Keratinocyte (primary cell): ENCODE measurements around the gene PARD3. TPM values are rescaled to one million over a fixed set of nuclear protein-coding genes. Genes with fewer than 3 reads are reported as not detected.

Experiments
- DNase-seq: peaks from one replicate; pipeline ENCODE4 v3.0.0-alpha.2; 2011; ENCODE audit warnings: low read depth, missing footprints, low spot score
- FAIRE-seq: peaks from 2 replicates; lab custom pipeline; 2011; peaks lifted over from hg19 to GRCh38; lab: Jason Lieb, UNC
- H2AFZ ChIP-seq: 2 replicates; pipeline ENCODE4 v1.6.0; 2012; ENCODE audit warnings: low read length, control low read depth, inconsistent platforms; ENCODE audit not compliant: control insufficient read depth
- H3K27ac ChIP-seq: 2 replicates; pipeline ENCODE4 v1.5.1; 2011; ENCODE audit warnings: low read length; ENCODE audit not compliant: control insufficient read depth, insufficient read depth
- H3K27me3 ChIP-seq: 3 replicates; pipeline ENCODE4 v1.6.0; 2011; ENCODE audit warnings: low read length; ENCODE audit not compliant: control insufficient read depth, insufficient read depth; ENCODE audit errors: extremely low read depth
- H3K36me3 ChIP-seq, 2 experiments: 2 replicates in 1 of 2; 3 replicates in 1 of 2; pipeline ENCODE4 v1.5.1; 2011; ENCODE audit warnings: low read length in 2 of 2, mild to moderate bottlenecking in 1 of 2; ENCODE audit not compliant: control insufficient read depth in 2 of 2, insufficient read depth in 2 of 2; ENCODE audit errors: extremely low read depth in 1 of 2
- H3K4me1 ChIP-seq: 3 replicates; pipeline ENCODE4 v1.5.1; 2011; ENCODE audit warnings: low read length; ENCODE audit not compliant: control insufficient read depth, insufficient read depth; ENCODE audit errors: extremely low read depth
- H3K4me2 ChIP-seq: 3 replicates; pipeline ENCODE4 v1.6.0; 2011; ENCODE audit warnings: low read depth, low read length; ENCODE audit not compliant: control insufficient read depth, insufficient read depth; ENCODE audit errors: extremely low read depth
- H3K4me3 ChIP-seq, 3 experiments: fragments of 200-600 bp in 1 of 3; sonication (generic) in 1 of 3; 2 replicates in 2 of 3; 3 replicates in 1 of 3; pipeline ENCODE4 v1.5.1; 2011 to 2016; ENCODE audit warnings: low read length in 3 of 3, mild to moderate bottlenecking in 3 of 3, control low read depth in 2 of 3, inconsistent platforms in 1 of 3, low read depth in 1 of 3, mixed read lengths in 1 of 3, mixed run types in 1 of 3, moderate library complexity in 1 of 3; ENCODE audit not compliant: control insufficient read depth in 2 of 3, insufficient read depth in 2 of 3; ENCODE audit errors: extremely low read depth in 1 of 3
- H3K79me2 ChIP-seq: 2 replicates; pipeline ENCODE4 v1.6.0; 2012; ENCODE audit warnings: low read length; ENCODE audit not compliant: control insufficient read depth, insufficient read depth
- H3K9ac ChIP-seq: 3 replicates; pipeline ENCODE4 v1.6.0; 2011; ENCODE audit warnings: low read length; ENCODE audit not compliant: control insufficient read depth, insufficient read depth; ENCODE audit errors: extremely low read depth
- H3K9me1 ChIP-seq: 3 replicates; pipeline ENCODE4 v1.6.0; 2011; ENCODE audit warnings: low read length; ENCODE audit not compliant: control insufficient read depth, insufficient read depth; ENCODE audit errors: extremely low read depth
- H3K9me3 ChIP-seq: 2 replicates; pipeline ENCODE4 v1.5.1; 2012; ENCODE audit warnings: low read depth, low read length; ENCODE audit not compliant: control insufficient read depth
- H4K20me1 ChIP-seq: 3 replicates; pipeline ENCODE4 v1.6.0; 2011; ENCODE audit warnings: low read length; ENCODE audit not compliant: control insufficient read depth, insufficient read depth; ENCODE audit errors: extremely low read depth
- CTCF ChIP-seq, 3 experiments: IDR thresholded peaks in 1 of 3; conservative IDR thresholded peaks in 1 of 3; optimal IDR thresholded peaks in 1 of 3; 2 replicates in 2 of 3; 3 replicates in 1 of 3; pipeline versions ENCODE3 to v1.5.1; 2011; ENCODE audit warnings: low read length in 3 of 3, mild to moderate bottlenecking in 3 of 3, moderate library complexity in 2 of 3, control low read depth in 1 of 3, inconsistent platforms in 1 of 3; ENCODE audit not compliant: insufficient read depth in 2 of 3; ENCODE audit errors: extremely low read depth in 1 of 3
- EZH2 ChIP-seq: IDR thresholded peaks from one replicate; pipeline ENCODE4 v1.6.1; 2012; ENCODE audit warnings: inconsistent platforms, mild to moderate bottlenecking, low read length, moderate library complexity
- dilution Hi-C: fragments of 300-500 bp; cut with MboI; formaldehyde crosslinking; loops from one replicate; pipeline ENCODE4 v1.7.0; 2020; ENCODE audit warnings: low sequenced_read_pairs; ENCODE audit not compliant: extremely low pct_ligation_motif_present
- polyA plus RNA-seq, 5 experiments: library from polyadenylated mRNA; depleted of rRNA in 3 of 5; stranded (reverse) in 3 of 5; stranded (forward) in 1 of 5; unstranded in 1 of 5; fragments of >200 nt; gene quantifications; 1 replicate in 1 of 5; 2 replicates in 3 of 5; 3 replicates in 1 of 5; pipeline versions ENCODE4 v1.2.1 to v1.2.3, GENCODE V29; 2011 to 2012; ENCODE audit warnings: missing spikeins in 2 of 5, low read depth in 1 of 5, low replicate concordance in 1 of 5

Gene PARD3
- polyA plus RNA-seq, 1 donor (not counting 4 experiments of a cell fraction or from before 2014, with no cell fraction given), result 46.4 TPM

- TF ChIP-seq CTCF (optimal IDR thresholded peaks at IDR 0.05 in 1 of 3, IDR thresholded peaks at IDR 0.05 in 1 of 3, conservative IDR thresholded peaks at IDR 0.05 in 1 of 3; ENCODE audit: extremely low read depth in 1 of 3, insufficient read depth in 2 of 3, low read length in 3 of 3) (no peak), EZH2 (no peak)
- DNase-seq (no peak), FAIRE-seq (no peak)
- H3K79me2 ChIP-seq, result peaks cover 60% of the 10 kb centered on the region
- H3K9ac ChIP-seq, result no peak overlapping the region
- no peak overlapping the region for H2AFZ ChIP-seq
- H3K4me1 ChIP-seq, result peaks cover 44% of the 10 kb centered on the region
- no peaks in the 10 kb centered on the region for H3K36me3 ChIP-seq
- H3K27ac ChIP-seq, result no peak overlapping the region
- H3K4me2 ChIP-seq, result no peak overlapping the region
- dilution Hi-C loops, result no loop called here
- no peak overlapping the region for H3K4me3 ChIP-seq
- no peaks in the 10 kb centered on the region for H3K9me3 ChIP-seq
- H3K27me3 ChIP-seq, result no peaks in the 10 kb centered on the region
- H3K9me1 ChIP-seq, result no peaks in the 10 kb centered on the region
- no peaks in the 10 kb centered on the region for H4K20me1 ChIP-seq
Measured at GRCh38 chr10:34716958-34717357, 98.1 kb downstream of the PARD3 start.

- Histone ChIP-seq H3K9ac (no peak overlapping the region), H3K9me3 (no peaks in the 10 kb centered on the region), H3K79me2 (peaks cover 64% of the 10 kb centered on the region), H3K27me3 (no peaks in the 10 kb centered on the region), H4K20me1 (no peaks in the 10 kb centered on the region), H3K4me2 (no peak overlapping the region), H2AFZ (no peak overlapping the region), H3K36me3 (no peaks in the 10 kb centered on the region), H3K27ac (no peak overlapping the region), H3K9me1 (peaks cover 4% of the 10 kb centered on the region), H3K4me1 (peaks cover 44% of the 10 kb centered on the region), H3K4me3 (no peak overlapping the region)
- dilution Hi-C loops, result no loop called here
- TF ChIP-seq EZH2 (no peak), CTCF (optimal IDR thresholded peaks at IDR 0.05 in 1 of 3, IDR thresholded peaks at IDR 0.05 in 1 of 3, conservative IDR thresholded peaks at IDR 0.05 in 1 of 3; ENCODE audit: extremely low read depth in 1 of 3, insufficient read depth in 2 of 3, low read length in 3 of 3) (no peak)
- no peak for FAIRE-seq
- no peak for DNase-seq
Measured at GRCh38 chr10:34716234-34716633, 98.9 kb downstream of the PARD3 start.
